Inferior parietal cortex (tissue), 1 donor: Measurements from ENCODE around the gene CLCN1.

Experiments
- DNase-seq: peaks from one replicate; pipeline ENCODE4 v3.0.0-alpha.2; 2016; ENCODE audit errors: extremely low spot score

CLCN1 gene

GRCh38 chr7:143292876-143293275 lies 23.0 kb upstream of the CLCN1 start:
- no peak for DNase-seq

GRCh38 chr7:143295870-143296269 lies 20.0 kb upstream of the CLCN1 start:
- no peak for DNase-seq

GRCh38 chr7:143296686-143297085 lies 19.2 kb upstream of the CLCN1 start:
- no peak for DNase-seq

- DNase-seq: no peak
Measured at GRCh38 chr7:143299346-143299745, 16.6 kb upstream of the CLCN1 start.

GRCh38 chr7:143299840-143300239 lies 16.1 kb upstream of the CLCN1 start:
- no peak for DNase-seq

- DNase-seq: no peak
Measured at GRCh38 chr7:143300959-143301935, 14.7 kb upstream of the CLCN1 start.

- DNase-seq: no peak
Measured at GRCh38 chr7:143303733-143304132, 12.2 kb upstream of the CLCN1 start.

GRCh38 chr7:143304938-143305337 lies 11.0 kb upstream of the CLCN1 start:
- DNase-seq: no peak

- peak; percentile 87 for DNase-seq
Measured at GRCh38 chr7:143305423-143306070, 10.4 kb upstream of the CLCN1 start.

- no peak for DNase-seq
Measured at GRCh38 chr7:143308632-143309031, 7.3 kb upstream of the CLCN1 start.

- DNase-seq: no peak
Measured at GRCh38 chr7:143314127-143314526, 1.8 kb upstream of the CLCN1 start.

GRCh38 chr7:143316492-143316891 lies 581 bp downstream of the CLCN1 start:
- DNase-seq: peak; percentile 29

- DNase-seq: no peak
Measured at GRCh38 chr7:143318661-143319060, 2.8 kb downstream of the CLCN1 start.

GRCh38 chr7:143320620-143321019 lies 4.7 kb downstream of the CLCN1 start:
- DNase-seq: no peak

GRCh38 chr7:143321242-143321641 lies 5.3 kb downstream of the CLCN1 start:
- no peak for DNase-seq

GRCh38 chr7:143321734-143322133 lies 5.8 kb downstream of the CLCN1 start:
- DNase-seq: no peak

- DNase-seq: no peak
Measured at GRCh38 chr7:143322760-143323633, 7.1 kb downstream of the CLCN1 start.

- no peak for DNase-seq
Measured at GRCh38 chr7:143323653-143324052, 7.7 kb downstream of the CLCN1 start.

GRCh38 chr7:143325240-143325639 lies 9.3 kb downstream of the CLCN1 start:
- no peak for DNase-seq

GRCh38 chr7:143327903-143328302 lies 12.0 kb downstream of the CLCN1 start:
- DNase-seq: no peak

- DNase-seq: no peak
Measured at GRCh38 chr7:143329471-143330170, 13.7 kb downstream of the CLCN1 start.
